B cell (primary cell): ENCODE measurements around the gene KNL1. TPM values are rescaled to one million over a fixed set of nuclear protein-coding genes. Genes with fewer than 3 reads are reported as not detected.

Source experiments
- ATAC-seq: fragments of 200-7000 bp; cut with Tn5 transposase; one replicate; pipeline ENCODE4 v1.10.0; 2021; ENCODE audit warnings: low read depth, mild to moderate bottlenecking, moderate number of reproducible peaks, moderate library complexity
- CTCF ChIA-PET: fragments of 350-600 bp; sonication (Branson Sonifier 250); formaldehyde crosslinking; loops from one replicate; lab custom pipeline; 2021; ENCODE audit warnings: antibody characterized with exemption, inconsistent platforms; lab: Charles Lee
- POLR2A ChIA-PET: fragments of 350-600 bp; sonication (Branson Sonifier 250); formaldehyde crosslinking; loops from one replicate; lab custom pipeline; 2021; ENCODE audit warnings: antibody characterized with exemption; lab: Charles Lee
- DNase-seq: peaks from one replicate; pipeline ENCODE4 v3.0.0; 2013
- H2AFZ ChIP-seq: 2 replicates; pipeline ENCODE4 v1.6.1; 2012; ENCODE audit warnings: mild to moderate bottlenecking, low read depth, low read length; ENCODE audit not compliant: insufficient read depth, poor library complexity, severe bottlenecking
- H3K27ac ChIP-seq, 2 donors: 1 replicate in 1 of 2; 2 replicates in 1 of 2; pipeline ENCODE4 v1.5.1; 2012 to 2013; ENCODE audit warnings: low read length in 2 of 2, mild to moderate bottlenecking in 2 of 2, moderate library complexity in 1 of 2
- H3K27me3 ChIP-seq, 4 experiments: fragments of 200-600 bp in 1 of 4; sonication (generic) in 1 of 4; replicated peaks in 1 of 4; 1 replicate in 2 of 4; 2 replicates in 2 of 4; pipeline versions ENCODE4 v1.6.1 to v1.7.0; 2013 to 2016; ENCODE audit warnings: low read length in 3 of 4, mild to moderate bottlenecking in 2 of 4, mixed read lengths in 1 of 4, moderate library complexity in 1 of 4; ENCODE audit not compliant: insufficient read depth in 4 of 4, control insufficient read depth in 3 of 4; ENCODE audit errors: control extremely low read depth in 1 of 4
- H3K36me3 ChIP-seq, 2 experiments: replicated peaks in 1 of 2; 1 replicate in 1 of 2; 2 replicates in 1 of 2; pipeline versions ENCODE4 v1.6.1 to v1.7.1; 2013; ENCODE audit warnings: low read length in 1 of 2; ENCODE audit not compliant: insufficient read depth in 2 of 2, control insufficient read depth in 1 of 2; ENCODE audit errors: control extremely low read depth in 1 of 2, extremely low read depth in 1 of 2
- H3K4me1 ChIP-seq, 2 donors: fragments of 200-600 bp in 1 of 2; sonication (generic) in 1 of 2; 1 replicate in 1 of 2; 2 replicates in 1 of 2; pipeline versions ENCODE4 v1.5.1 to v1.6.1; 2013 to 2017; ENCODE audit warnings: low read length in 2 of 2; ENCODE audit not compliant: control insufficient read depth in 2 of 2, insufficient read depth in 2 of 2
- H3K4me2 ChIP-seq: replicated peaks from 2 replicates; pipeline ENCODE3; 2012; ENCODE audit warnings: mild to moderate bottlenecking, low read depth, low read length; ENCODE audit not compliant: poor library complexity, severe bottlenecking
- H3K4me3 ChIP-seq, 5 experiments: fragments of 200-600 bp in 1 of 5; sonication (generic) in 1 of 5; 1 replicate in 3 of 5; 2 replicates in 2 of 5; pipeline versions ENCODE4 v1.5.1 to v1.7.0; 2011 to 2016; ENCODE audit warnings: low read length in 4 of 5, mild to moderate bottlenecking in 4 of 5, low read depth in 2 of 5, control low read depth in 1 of 5, moderate library complexity in 1 of 5; ENCODE audit not compliant: insufficient read depth in 1 of 5; ENCODE audit errors: control extremely low read depth in 1 of 5, extremely low read depth in 1 of 5
- H3K79me2 ChIP-seq: fragments of 200-600 bp; sonication (generic); one replicate; pipeline ENCODE4 v1.6.0; 2016; ENCODE audit warnings: low read length; ENCODE audit not compliant: control insufficient read depth, insufficient read depth
- H3K9ac ChIP-seq: fragments of 200-600 bp; sonication (generic); 2 replicates; pipeline ENCODE4 v1.6.1; 2017; ENCODE audit warnings: mild to moderate bottlenecking, low read length, moderate library complexity
- H3K9me3 ChIP-seq, 3 donors: one replicate each; pipeline versions ENCODE4 v1.6.1 to v1.7.1; 2013; ENCODE audit warnings: low read length in 2 of 3; ENCODE audit not compliant: control insufficient read depth in 2 of 3, insufficient read depth in 1 of 3; ENCODE audit errors: control extremely low read depth in 1 of 3
- H4K20me1 ChIP-seq: 2 replicates; pipeline ENCODE4 v1.6.0; 2012; ENCODE audit warnings: mild to moderate bottlenecking, low read length; ENCODE audit not compliant: insufficient read depth, control insufficient read depth, poor library complexity, severe bottlenecking
- H3K27ac Mint-ChIP-seq: one replicate; pipeline ENCODE4 v1.8.0; 2021; ENCODE audit warnings: mixed read lengths
- H3K27me3 Mint-ChIP-seq: one replicate; pipeline ENCODE4 v1.8.0; 2021; ENCODE audit warnings: mixed read lengths
- H3K4me1 Mint-ChIP-seq: one replicate; pipeline ENCODE4 v1.8.0; 2021; ENCODE audit warnings: mixed read lengths
- H3K4me3 Mint-ChIP-seq: one replicate; pipeline ENCODE4 v1.8.0; 2021; ENCODE audit warnings: mixed read lengths
- H3K9me3 Mint-ChIP-seq: one replicate; pipeline ENCODE4 v1.8.0; 2022; ENCODE audit warnings: mixed read lengths; ENCODE audit not compliant: insufficient read depth
- CTCF ChIP-seq: fragments of 200-600 bp; IDR thresholded peaks from one replicate; pipeline ENCODE4 v1.8.0; 2022; ENCODE audit warnings: antibody characterized with exemption, mild to moderate bottlenecking
- EZH2 ChIP-seq: IDR thresholded peaks from 2 replicates; pipeline ENCODE4 v1.6.1; 2012; ENCODE audit warnings: borderline replicate concordance, low read depth, mild to moderate bottlenecking, moderate library complexity, low read length; ENCODE audit not compliant: insufficient read depth, poor library complexity, severe bottlenecking
- WGBS: methylation state at CpG from one replicate; pipeline ENCODE4 v1.1.5; 2013; ENCODE audit warnings: missing lambda C conversion rate; ENCODE audit not compliant: insufficient coverage; 5-methylcytosine and 5-hydroxymethylcytosine counted together
- intact Hi-C: fragments of 100-400 bp; cut with micrococcal nuclease; formaldehyde crosslinking; loops from one replicate; pipeline ENCODE4 v1.10.0; 2022
- polyA plus RNA-seq: library from polyadenylated mRNA; depleted of rRNA; stranded (reverse); fragments of >200 nt; gene quantifications from 2 replicates; pipeline ENCODE4 v1.2.3, GENCODE V29; 2012
- total RNA-seq, 2 donors: library from RNA; stranded (reverse); fragments of 120-200 nt in 1 of 2; gene quantifications; 1 replicate in 1 of 2; 2 replicates in 1 of 2; pipeline versions ENCODE4 v1.2.3 to v1.2.4, GENCODE V29; 2013 to 2022

Gene KNL1
- total and polyA plus RNA-seq, 2 donors (not counting 1 experiment from before 2014, with no cell fraction given): 0.91 to 4.0 TPM

- Mint-ChIP-seq H3K27ac (no peak overlapping the region), H3K27me3 (no peaks in the 10 kb centered on the region), H3K9me3 (no peaks in the 10 kb centered on the region), H3K4me1 (peaks cover 19% of the 10 kb centered on the region), H3K4me3 (peak overlapping the region; percentile 96)
- Histone ChIP-seq H3K4me1 (peaks cover 7 to 14% of the 10 kb centered on the region in 2 donors), H3K27ac (no peak overlapping the region), H3K9me3 (no peaks in the 10 kb centered on the region), H3K36me3 (no peaks in the 10 kb centered on the region), H3K79me2 (peaks cover 35% of the 10 kb centered on the region), H3K4me2 (peak overlapping the region; percentile 85), H3K27me3 (no peaks in the 10 kb centered on the region), H3K9ac (peak overlapping the region; percentile 96), H4K20me1 (no peaks in the 10 kb centered on the region), H3K4me3 (peak overlapping the region in 3 of 5 experiments; percentile 80 to 92 (median 82)), H2AFZ (peak overlapping the region; percentile 89)
- no peak for DNase-seq
- POLR2A ChIA-PET: interaction anchor here (1.5 kb wide), 1 partner anchor 26 kb away, joined by 4 read pairs; the partner anchor contains the start of gene RPUSD2
- TF ChIP-seq CTCF (no peak), EZH2 (no peak)
- no peak for ATAC-seq
- 14% methylated on average over 3 of the region's 5 CpGs for WGBS
- intact Hi-C loops: loop anchor here (2.0 kb wide), 2 partner anchors 300 to 522 kb away; partner anchors contain the start of genes INO80 and VPS18
- CTCF ChIA-PET: interaction anchor here (1.0 to 1.3 kb wide), 2 partner anchors 26 to 155 kb away, joined by 3 read pairs; partner anchors contain the start of genes BAHD1 and RPUSD2
Observed at GRCh38 chr15:40595219-40595618, 1.2 kb downstream of the KNL1 start.

- H3K9me3 ChIP-seq: no peaks in the 10 kb centered on the region
- CTCF ChIA-PET: no interaction called here
- no peak overlapping the region for H2AFZ ChIP-seq
- ATAC-seq (no peak), DNase-seq (no peak)
- no peak overlapping the region for H3K4me3 ChIP-seq
- H4K20me1 ChIP-seq: no peaks in the 10 kb centered on the region
- peaks cover 39% of the 10 kb centered on the region for H3K79me2 ChIP-seq
- H3K36me3 ChIP-seq: no peaks in the 10 kb centered on the region
- H3K9ac ChIP-seq: no peak overlapping the region
- H3K27me3 Mint-ChIP-seq: no peaks in the 10 kb centered on the region
- no peak overlapping the region for H3K27ac Mint-ChIP-seq
- no CpG with 5 or more reads among the region's 5 CpGs for whole genome bisulfite sequencing
- peaks cover 18% of the 10 kb centered on the region for H3K4me1 Mint-ChIP-seq
- H3K27me3 ChIP-seq: no peaks in the 10 kb centered on the region
- H3K4me1 ChIP-seq: peaks cover 7 to 11% of the 10 kb centered on the region in 2 donors
- no peak overlapping the region for H3K27ac ChIP-seq
- H3K9me3 Mint-ChIP-seq: no peaks in the 10 kb centered on the region
- no peak overlapping the region for H3K4me2 ChIP-seq
- no peak overlapping the region for H3K4me3 Mint-ChIP-seq
- POLR2A ChIA-PET: no interaction called here
- intact Hi-C loops: loop anchor here (2.0 kb wide), 2 partner anchors 299 to 521 kb away; partner anchors contain the start of genes INO80 and VPS18
- no peak for TF ChIP-seq CTCF
- TF ChIP-seq EZH2: no peak
Observed at GRCh38 chr15:40595773-40596172, 1.7 kb downstream of the KNL1 start.
